GM18505 (cell line): ENCODE data around the gene B3GNT7.
"Not testable (repeated sequence)": the region's sequence is repeated elsewhere in the genome, so short reads cannot be mapped to it uniquely, and the experiment has no call there.

ENCODE experiments used
- ATAC-seq: cut with Tn5 transposase; IDR thresholded peaks from one replicate; pipeline ENCODE4 v1.9.1; 2021; ENCODE audit not compliant: unreplicated experiment
- POLR2A ChIP-seq: IDR thresholded peaks from 4 replicates; pipeline ENCODE4 v1.6.1; 2011; ENCODE audit warnings: borderline replicate concordance; ENCODE audit not compliant: insufficient read depth, insufficient read length; ENCODE audit errors: extremely low read depth

B3GNT7 gene

DNA sequence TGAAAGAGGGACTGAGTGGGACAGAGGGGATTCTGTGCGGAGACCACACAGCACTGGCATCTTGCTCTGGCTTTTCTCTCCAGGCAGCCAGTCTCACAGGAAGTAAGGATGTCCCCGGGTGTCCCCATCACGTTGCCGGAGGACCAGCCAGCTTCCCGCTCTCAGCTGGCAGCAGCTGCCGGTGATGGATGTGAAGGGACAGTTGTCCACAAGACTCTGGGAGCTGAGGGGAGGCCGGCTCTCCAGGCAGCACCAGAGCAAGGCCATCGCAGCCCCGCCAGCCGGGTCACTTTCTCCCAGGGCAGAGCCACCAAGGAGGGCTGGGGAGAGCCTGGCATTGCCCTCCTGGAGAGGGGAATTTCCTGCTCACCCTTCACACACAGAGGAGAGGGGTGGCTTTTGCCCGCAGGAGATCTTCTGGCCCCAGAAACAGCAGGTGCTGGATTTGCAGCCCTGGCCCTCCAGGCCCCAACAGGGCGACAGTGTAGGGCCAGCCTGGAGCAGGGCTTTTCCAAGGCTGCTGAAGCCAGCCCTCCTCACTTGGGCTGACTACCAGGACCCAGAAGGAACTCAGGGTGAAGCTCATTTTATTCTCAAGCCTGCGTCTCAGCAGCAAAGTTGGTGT is 24.0 kb upstream of the B3GNT7 start:
- no peak for TF ChIP-seq POLR2A
- no peak for ATAC-seq

DNA sequence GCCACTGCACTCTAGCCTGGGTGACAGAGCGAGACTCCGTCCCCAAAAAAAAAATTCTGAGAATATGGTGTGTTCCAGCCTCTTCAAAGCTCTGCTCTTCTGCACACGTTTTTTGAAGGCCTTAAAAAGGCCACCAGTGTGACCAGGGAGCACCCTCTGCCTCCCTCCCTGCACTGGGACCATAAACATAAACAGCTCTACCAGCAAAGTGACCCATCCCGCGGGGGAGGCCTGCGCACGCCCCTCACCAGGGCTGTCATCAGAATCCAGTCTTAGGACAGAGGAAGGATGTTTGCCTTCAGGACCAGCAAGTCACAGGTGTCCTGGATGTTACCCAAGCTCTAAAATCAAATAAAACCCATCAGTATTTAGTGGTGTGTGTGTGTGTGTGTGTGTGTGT is 23.2 kb upstream of the B3GNT7 start:
- TF ChIP-seq POLR2A = no peak

DNA sequence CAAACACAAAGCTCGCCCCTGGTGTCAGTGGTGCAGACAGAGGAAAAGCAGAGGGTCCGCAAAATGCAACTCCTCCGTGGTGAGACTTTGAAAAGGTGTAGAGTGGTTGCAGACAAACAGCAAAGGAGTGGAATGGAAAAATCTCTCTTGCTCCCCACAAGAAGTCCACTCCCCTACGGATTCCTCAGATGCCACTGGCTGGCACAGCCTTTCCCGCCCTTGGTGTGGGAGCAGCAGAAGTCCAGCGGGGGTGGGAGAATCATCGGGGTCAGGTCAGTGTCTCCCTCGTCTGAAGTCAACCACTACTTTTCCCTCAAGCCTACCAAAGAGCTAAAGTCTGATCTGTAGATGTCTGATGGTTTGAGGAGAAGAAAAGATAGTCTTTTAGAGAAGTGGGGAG is 22.3 kb upstream of the B3GNT7 start:
- ATAC-seq = no peak
- TF ChIP-seq POLR2A = no peak

More for the DNA sequence above, 23.2 kb upstream of the B3GNT7 start:
- no peak for ATAC-seq

DNA sequence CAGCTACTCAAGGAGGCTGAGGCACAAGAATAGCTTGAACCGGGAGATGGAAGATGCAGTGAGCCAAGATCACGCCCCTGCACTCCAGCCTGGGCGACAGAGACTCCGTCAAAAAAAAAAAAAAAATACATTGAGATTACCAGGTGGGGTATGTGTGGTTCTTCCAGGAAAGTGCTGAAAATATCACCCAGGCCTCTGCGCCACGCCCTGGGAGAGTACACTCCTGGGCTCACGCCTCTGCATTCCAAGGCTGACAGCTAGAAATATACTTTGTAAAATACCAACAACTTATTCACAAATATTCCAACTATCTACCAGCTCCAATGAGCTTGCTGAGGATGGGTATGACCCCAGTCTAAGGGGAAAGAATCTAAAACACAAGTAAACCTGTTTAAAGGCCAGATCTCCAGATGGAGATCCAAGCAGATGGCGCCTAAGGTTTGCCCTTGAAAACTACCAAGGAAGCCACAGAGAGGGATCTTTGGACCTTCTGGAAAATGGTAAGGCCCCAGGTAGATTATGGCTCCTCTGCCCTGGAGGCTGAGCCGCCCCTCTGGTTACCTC is 21.6 kb upstream of the B3GNT7 start:
- no peak for TF ChIP-seq POLR2A
- ATAC-seq = no peak

DNA sequence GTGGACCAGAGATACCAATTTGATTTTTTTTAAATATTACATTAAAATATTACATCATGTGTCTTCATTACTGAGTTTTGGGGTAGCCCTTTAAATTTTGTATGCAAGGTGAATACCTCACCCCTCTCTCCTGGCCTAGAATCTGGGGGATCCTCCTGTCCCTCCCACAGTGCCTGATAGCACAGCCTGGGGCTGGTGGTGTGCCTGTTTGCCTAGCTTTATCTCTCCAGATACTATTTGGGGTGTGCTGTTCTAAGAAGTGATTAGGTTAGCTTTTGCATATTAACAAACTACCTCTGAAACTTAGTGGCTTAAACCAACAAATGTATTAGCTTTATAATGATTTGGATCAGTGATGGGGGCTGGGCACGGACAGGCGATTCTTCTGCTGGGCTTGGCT is 20.7 kb upstream of the B3GNT7 start:
- ATAC-seq = no peak
- TF ChIP-seq POLR2A = no peak

DNA sequence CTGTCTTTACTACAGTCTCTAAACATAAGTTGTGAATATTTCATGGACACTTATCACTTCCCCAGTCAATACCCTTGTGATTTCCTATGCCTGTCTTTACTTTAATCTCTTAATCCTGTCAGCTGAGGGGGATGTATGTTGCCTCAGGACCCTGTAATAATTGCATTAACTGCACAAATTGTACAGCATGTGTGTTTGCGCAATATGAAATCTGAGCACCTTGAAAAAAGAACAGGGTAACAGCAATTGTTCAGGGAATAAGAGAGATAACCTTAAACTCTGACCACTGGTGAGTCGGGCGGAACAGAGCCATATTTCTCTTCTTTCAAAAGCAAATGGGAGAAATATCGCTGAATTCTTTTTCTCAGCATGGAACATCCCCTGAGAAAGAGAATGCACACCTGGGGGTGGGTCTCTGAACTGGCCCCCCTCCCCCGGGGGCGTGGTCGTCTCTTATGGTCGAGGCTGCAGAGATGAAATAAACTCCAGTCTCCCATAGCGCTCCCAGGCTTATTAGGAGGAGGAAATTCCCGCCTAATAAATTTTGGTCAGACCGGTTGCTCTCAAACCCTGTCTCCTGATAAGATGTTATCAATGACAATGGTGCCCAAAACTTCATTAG is 19.4 kb upstream of the B3GNT7 start:
- ATAC-seq = not testable (repeated sequence)

DNA sequence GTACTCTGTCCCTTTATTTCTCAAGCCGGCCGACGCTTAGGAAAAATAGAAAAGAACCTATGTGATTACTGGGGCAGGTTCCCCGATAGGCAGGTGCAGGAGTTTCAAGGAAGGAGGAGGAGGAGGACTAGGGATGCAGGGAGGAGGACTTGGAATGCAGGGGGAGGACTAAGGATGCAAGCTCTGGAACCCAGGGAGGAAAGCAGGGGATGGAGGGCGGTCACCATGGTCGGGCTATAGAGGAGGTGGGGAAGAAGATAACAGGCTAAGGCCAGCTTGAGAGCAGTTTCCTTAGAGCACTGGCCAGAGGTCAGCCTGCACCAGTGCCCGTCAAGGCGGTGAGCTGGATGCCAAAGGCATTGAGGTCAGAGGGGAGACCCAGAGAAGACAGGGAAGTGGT is 18.7 kb upstream of the B3GNT7 start:
- no peak for TF ChIP-seq POLR2A
- no peak for ATAC-seq

DNA sequence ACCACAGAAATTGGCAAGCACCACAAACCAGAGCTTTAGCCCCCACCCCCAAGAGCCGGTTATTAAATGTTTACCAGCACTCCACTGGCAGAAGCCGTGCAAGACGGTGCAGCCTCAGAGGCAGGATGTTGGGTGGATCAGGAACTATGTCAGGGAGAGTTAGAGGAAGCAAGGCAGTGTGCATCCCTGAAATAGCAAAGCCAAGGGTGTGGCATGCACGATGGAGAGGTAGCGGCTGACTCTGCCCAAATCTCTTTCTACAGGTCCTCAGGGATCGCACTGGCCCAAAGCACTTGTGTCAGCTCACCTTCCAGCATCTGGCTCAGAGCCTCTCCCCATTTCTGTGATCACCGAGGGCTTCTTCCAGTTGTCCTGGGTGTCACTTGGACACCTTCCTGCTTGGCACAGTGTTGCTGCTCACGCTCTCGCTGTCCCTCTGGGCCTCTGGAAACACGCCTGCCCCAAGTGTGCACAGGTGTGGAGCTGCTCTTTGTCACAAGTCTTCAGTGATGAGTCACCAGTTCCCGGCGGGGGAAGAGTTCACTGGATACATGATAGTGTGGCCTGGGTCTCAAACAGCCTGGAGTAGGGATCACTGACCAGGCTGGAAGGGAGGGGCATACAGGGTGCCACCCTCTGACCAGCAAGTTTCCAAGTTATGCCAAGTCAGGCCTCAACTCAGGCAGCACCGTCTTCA is 17.3 kb upstream of the B3GNT7 start:
- no peak for ATAC-seq
- no peak for TF ChIP-seq POLR2A

DNA sequence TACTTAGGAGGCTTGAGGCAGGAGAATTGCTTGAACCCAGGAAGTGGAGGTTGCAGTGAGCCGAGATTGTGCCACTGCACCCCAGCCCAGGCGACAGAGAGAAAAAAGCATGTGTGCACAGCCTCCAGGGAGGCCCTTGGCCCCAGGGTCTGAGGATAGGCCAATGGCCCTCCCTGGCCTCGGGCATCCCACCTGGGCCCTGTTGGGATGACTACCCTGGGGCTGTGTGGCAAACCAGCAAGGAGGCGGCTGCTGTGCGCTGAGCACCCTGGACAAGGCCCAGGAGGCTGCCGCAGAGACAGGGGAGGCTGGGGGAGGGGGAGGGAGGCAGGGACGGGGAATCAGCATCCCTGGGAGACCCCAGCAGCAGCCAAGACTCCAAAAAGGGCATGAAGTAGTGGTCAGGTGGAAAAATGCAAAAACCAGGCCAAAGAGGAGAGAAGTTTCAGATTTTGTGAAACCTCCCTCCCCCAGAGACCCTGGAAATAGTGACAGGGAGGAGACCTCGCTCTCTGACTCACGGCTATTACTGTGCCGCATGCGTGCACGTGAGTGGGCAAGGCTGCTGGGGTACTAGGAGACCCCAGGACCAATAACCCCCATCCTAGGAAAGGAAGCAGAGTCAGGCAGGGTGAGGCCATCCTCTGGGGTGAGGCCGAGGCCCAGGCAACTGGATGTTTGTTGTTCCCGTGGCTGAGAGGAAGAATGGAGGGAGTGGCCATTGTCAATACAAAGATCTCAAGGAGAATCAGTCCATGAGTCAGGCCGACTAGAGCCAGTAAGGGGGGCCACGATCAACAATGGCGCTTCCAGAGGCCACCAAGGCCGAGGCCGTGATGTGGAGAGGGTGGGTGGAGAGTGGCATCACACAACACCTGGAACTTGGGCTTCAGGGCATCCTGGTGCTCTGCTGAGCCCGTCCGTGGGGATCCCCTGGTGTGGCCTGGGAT is 16.0 kb upstream of the B3GNT7 start:
- ATAC-seq = no peak
- TF ChIP-seq POLR2A = no peak

DNA sequence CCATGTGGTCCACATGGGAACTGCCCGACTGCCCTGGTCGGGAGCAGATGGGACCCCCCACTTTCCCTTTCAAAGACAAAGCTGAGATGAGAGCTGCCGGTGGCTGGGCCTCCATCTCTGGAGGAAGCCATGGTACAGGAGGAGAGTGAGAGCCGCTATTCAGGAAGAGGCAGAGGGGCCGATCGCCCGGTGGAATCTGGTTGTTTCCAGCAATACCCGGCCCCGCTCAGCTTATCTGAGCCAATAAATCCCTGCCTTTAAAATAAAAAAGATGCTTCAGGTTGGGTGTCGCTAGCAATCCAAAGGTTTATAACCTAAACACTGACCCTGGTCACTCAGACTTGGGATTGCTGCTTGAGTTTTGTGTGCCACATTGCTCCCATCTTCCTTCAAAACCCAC is 15.2 kb upstream of the B3GNT7 start:
- no peak for ATAC-seq
- no peak for TF ChIP-seq POLR2A

DNA sequence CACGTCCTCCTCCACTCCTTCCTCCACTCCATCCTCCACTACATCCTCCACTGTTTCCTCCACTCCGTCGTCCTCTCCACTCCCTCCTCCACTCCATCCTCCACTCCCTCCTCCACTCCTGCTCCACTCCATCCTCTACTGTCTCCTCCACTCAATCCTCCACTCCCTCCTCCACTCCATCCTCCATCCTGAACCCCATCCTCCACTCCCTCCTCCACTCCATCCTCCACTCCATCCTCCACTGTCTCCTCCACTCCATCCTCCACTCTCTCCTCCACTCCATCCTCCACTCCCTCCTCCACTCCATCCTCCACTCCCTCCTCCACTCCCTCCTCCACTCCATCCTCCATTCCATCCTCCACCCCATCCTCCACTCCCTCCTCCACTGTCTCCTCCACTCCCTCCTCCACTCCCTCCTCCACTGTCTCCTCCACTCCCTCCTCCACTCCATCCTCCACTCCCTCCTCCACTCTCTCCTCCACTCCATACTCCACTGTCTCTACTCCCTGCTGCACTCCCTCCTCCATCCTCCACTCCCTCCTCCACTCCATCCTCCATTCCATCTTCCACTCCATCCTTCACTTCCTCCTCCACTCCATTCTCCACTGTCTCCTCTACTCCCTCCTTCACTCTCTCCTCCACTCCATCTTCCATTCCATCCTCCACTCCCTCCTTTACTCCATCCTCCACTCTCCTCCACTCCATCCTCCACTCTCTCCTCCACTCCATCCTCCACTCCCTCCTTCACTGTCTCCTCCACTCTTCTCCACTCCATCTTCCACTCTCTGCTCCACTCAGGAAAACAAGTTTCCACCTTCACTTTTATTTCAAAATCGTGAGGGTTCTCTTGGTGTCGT is 14.3 kb upstream of the B3GNT7 start:
- no peak for ATAC-seq
- no peak for TF ChIP-seq POLR2A

DNA sequence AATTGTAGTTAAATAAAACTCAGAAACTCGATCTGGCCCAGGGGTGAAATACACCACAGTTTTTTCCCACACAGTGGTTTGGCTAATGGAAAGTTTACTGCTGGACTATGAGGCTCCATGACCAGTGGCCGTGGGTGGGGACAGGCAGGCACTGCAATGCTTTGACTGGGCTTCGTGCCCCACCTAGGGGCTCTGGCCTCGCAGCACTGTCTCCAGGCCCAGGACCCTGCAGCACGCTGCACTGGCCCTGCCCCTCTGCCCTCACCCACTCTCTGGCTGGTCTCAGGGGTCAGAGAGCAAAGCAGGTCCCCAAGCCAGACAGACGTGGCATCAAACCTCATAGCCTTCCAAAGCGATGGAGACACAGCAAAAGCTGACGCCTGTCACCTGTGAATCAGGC is 13.4 kb upstream of the B3GNT7 start:
- no peak for TF ChIP-seq POLR2A
- ATAC-seq = no peak
